ENCODE measurements around the gene PA2G4. TPM values are rescaled to one million over a fixed set of nuclear protein-coding genes. Genes with fewer than 3 reads are reported as not detected.
"Not testable (repeated sequence)": the region's sequence is repeated elsewhere in the genome, so short reads cannot be mapped to it uniquely, and the experiment has no call there.

PA2G4 gene
- total and polyA plus RNA-seq, 5 donors = 65.5 to 77.6 (median 73.3) TPM

DNA sequence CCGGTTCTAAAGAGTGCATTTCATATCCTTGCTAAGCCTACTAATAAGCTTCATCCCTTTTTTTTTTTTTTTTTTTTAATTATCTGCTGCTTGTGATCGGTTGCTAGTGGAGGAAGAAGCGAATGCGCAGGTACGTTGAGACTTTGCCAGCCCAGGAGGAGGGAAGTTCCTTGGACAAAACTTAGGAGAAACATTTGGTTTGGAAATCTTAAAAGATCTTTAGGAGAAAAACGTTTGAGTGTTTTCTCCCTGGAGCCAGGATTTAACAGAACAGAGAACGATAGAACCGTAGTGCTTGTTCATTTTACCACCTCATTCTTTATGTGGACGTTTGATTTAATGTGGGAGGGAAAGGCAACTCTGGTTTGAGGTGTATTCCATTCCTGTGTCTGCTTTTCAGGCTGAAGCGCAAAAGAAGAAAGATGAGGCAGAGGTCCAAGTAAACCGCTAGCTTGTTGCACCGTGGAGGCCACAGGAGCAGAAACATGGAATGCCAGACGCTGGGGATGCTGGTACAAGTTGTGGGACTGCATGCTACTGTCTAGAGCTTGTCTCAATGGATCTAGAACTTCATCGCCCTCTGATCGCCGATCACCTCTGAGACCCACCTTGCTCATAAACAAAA lies 12.8 kb downstream of the PA2G4 start:
- intact Hi-C loops (cut with DNase I) = loop anchor here in 1 of 4 donors (5.0 kb wide), 1 partner anchor 40 kb away; the partner anchor contains the start of gene MYL6

GRCh38 chr12:56117778-56118687 lies 13.7 kb downstream of the PA2G4 start, which contains the start of gene ZC3H10:
ZC3H10 (plus strand) TSS chr12:56118266; CDS start chr12:56120563, 2,297 bp downstream.
- under 1% methylated on average over 61 of the region's 61 CpGs for WGBS
- intact Hi-C loops (cut with DNase I) = loop anchor here in 2 of 4 donors (2.0 to 5.0 kb wide), 2 partner anchors 39 to 71 kb away; partner anchors contain the start of genes SMARCC2 (in 2 of the 2) and MYL6 (in 1 of the 2)
- ATAC-seq (peak; percentile 90), DNase-seq (peak; percentile 98 to 99 (median 98))
- Histone ChIP-seq H3K27ac (ENCODE audit: low read length) (peak within 1 kb of the TSS; percentile 99), H3K4me1 (ENCODE audit: control insufficient read depth, insufficient read depth, low read length) (peaks cover 6% of the 10 kb centered on the region), H3K9me3 (ENCODE audit: control insufficient read depth, low read length) (no peaks in the 10 kb centered on the region), H3K4me3 (ENCODE audit: low read length) (peak within 1 kb of the TSS; percentile 96), H3K27me3 (ENCODE audit: control insufficient read depth, insufficient read depth) (no peaks in the 10 kb centered on the region)

More for the DNA sequence above, 12.8 kb downstream of the PA2G4 start:
- H3K9me3 ChIP-seq (ENCODE audit: control insufficient read depth, low read length); ATAC-seq; H3K4me1 ChIP-seq (ENCODE audit: control insufficient read depth, insufficient read depth, low read length); DNase-seq; H3K27me3 ChIP-seq (ENCODE audit: control insufficient read depth, insufficient read depth): not testable (repeated sequence)
- WGBS = 2% methylated on average over 12 of the region's 16 CpGs
- Histone ChIP-seq H3K4me3 (ENCODE audit: low read length) (peak overlapping the region; percentile 96), H3K27ac (ENCODE audit: low read length) (peak overlapping the region; percentile 99)

DNA sequence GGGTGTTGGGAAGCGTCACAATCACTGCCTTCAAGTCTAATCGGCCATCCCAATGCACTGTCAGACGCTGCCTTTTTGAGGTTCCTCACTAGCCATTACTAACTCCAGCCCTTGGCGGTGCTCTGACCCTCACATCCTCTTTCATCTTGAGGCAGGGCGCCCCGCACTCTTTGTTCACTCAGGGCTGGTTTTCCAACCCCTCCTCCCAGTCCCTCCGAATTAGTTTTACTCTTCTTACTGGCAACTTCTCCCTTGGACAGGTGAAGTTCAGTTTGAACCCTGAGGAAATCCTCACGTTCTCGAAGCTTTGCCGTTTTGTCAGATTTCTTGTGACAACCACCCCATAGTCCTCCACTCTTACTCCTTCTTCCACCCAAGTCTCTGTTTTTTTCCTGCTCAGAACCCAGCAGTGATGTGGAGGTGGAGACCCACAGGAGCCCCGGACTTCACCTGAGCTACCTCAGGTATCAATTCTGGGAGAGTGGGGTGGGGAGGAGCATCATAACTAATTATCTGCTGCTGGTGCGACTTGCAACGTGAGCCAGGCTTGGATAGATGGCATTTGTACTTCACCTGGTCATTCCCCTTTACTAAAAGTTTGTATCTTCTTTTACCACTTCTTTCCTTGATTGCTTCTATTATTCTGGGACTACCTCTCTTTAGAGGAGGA lies 14.5 kb downstream of the PA2G4 start:
- Histone ChIP-seq H3K27me3 (ENCODE audit: control insufficient read depth, insufficient read depth) (no peaks in the 10 kb centered on the region), H3K9me3 (ENCODE audit: control insufficient read depth, low read length) (no peaks in the 10 kb centered on the region), H3K4me3 (ENCODE audit: low read length) (peak overlapping the region; percentile 90), H3K27ac (ENCODE audit: low read length) (peak overlapping the region; percentile 95), H3K4me1 (ENCODE audit: control insufficient read depth, insufficient read depth, low read length) (peaks cover 6% of the 10 kb centered on the region)
- DNase-seq (peak in 1 of 3 donors; percentile 59), ATAC-seq (peak; percentile 1)
- 10% methylated on average over 13 of the region's 13 CpGs for WGBS
- intact Hi-C loops (cut with DNase I) = loop anchor here in 2 of 4 donors (2.0 to 5.0 kb wide), 2 partner anchors 38 to 70 kb away; partner anchors contain the start of genes SMARCC2 (in 2 of the 2) and MYL6 (in 1 of the 2)

DNA sequence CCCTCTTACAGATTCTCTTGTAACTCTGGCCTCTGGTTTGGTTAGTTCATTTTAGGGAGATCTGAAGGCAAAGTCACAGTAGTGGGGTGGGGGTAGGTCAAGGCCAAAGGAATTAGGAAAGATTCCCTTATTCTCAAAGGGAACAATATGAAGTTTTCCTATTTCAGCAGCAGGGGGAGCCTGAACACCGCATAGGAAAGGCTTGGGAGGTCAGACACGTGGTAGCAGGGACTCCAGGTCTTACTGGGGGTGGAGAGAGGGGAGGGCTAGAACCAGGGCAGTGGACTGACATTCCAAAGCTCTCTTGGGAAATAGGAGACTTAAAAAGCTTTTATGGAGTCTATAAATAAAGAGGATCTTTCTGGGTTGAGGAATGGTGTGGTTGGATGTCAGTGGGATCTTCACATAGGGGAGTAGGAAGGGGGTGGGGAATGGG lies 15.0 kb downstream of the PA2G4 start:
- intact Hi-C loops (cut with DNase I) = loop anchor here in 2 of 4 donors (2.0 to 5.0 kb wide), 2 partner anchors 38 to 69 kb away; partner anchors contain the start of genes SMARCC2 (in 2 of the 2) and MYL6 (in 1 of the 2)
- H3K4me3 ChIP-seq (ENCODE audit: low read length) = no peak overlapping the region
- H3K27ac ChIP-seq (ENCODE audit: low read length) = peak overlapping the region; percentile 95
- peak; percentile 53 to 64 for ATAC-seq
- 0% methylated on average over 2 of the region's 2 CpGs for WGBS
- no peaks in the 10 kb centered on the region for H3K27me3 ChIP-seq (ENCODE audit: control insufficient read depth, insufficient read depth)
- DNase-seq = peak; percentile 78 to 81 (median 79)
- H3K9me3 ChIP-seq (ENCODE audit: control insufficient read depth, low read length) = no peaks in the 10 kb centered on the region
- H3K4me1 ChIP-seq (ENCODE audit: control insufficient read depth, insufficient read depth, low read length) = peaks cover 6% of the 10 kb centered on the region

DNA sequence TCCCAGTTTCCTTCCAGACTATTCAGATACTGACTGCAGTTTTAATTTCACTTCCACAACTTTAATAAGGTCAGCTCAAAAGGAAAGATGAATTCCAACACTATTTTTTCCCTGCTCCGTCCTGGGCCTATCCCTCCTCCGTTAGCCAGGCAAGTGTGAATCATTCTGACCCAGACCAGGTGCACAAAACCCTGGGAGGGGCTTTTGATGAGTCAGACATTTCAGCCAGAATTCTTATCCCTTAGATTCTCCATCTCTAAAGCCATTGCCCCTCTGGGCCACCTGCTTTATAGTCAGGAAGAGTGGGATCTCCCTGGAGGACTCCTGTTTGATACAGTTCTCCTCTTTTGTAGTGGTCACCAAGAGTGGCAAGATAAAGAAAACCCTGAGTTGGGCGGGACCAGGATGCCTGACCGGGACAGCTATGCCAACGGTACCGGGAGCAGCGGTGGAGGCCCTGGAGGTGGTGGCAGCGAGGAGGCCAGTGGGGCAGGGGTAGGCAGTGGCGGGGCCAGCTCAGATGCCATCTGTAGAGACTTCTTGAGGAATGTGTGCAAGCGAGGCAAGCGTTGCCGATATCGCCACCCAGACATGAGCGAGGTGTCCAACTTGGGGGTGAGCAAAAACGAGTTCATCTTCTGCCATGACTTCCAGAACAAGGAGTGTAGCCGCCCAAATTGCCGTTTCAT lies 15.9 kb downstream of the PA2G4 start:
- Histone ChIP-seq H3K27me3 (ENCODE audit: control insufficient read depth, insufficient read depth) (no peaks in the 10 kb centered on the region), H3K4me1 (ENCODE audit: control insufficient read depth, insufficient read depth, low read length) (peaks cover 6% of the 10 kb centered on the region), H3K4me3 (ENCODE audit: low read length) (no peak overlapping the region), H3K9me3 (ENCODE audit: control insufficient read depth, low read length) (no peaks in the 10 kb centered on the region), H3K27ac (ENCODE audit: low read length) (no peak overlapping the region)
- WGBS = 86% methylated on average over 17 of the region's 17 CpGs
- DNase-seq (peak in 2 of 3 donors; percentile 60 to 62), ATAC-seq (no peak)
- intact Hi-C loops (cut with DNase I) = loop anchor here in 3 of 4 donors (5.0 to 10.0 kb wide), 3 partner anchors 42 to 67 kb away; partner anchors contain the start of gene SMARCC2 (in 2 of the 3)

GRCh38 chr12:56121204-56121870 lies 17.0 kb downstream of the PA2G4 start:
- DNase-seq (no peak), ATAC-seq (no peak)
- H3K27me3 ChIP-seq (ENCODE audit: control insufficient read depth, insufficient read depth) = no peaks in the 10 kb centered on the region
- 87% methylated on average over 11 of the region's 11 CpGs for WGBS
- H3K4me1 ChIP-seq (ENCODE audit: control insufficient read depth, insufficient read depth, low read length) = peaks cover 4% of the 10 kb centered on the region
- no peak overlapping the region for H3K4me3 ChIP-seq (ENCODE audit: low read length)
- intact Hi-C loops (cut with DNase I) = loop anchor here in 3 of 4 donors (5.0 to 10.0 kb wide), 3 partner anchors 41 to 66 kb away; partner anchors contain the start of gene SMARCC2 (in 2 of the 3)
- H3K27ac ChIP-seq (ENCODE audit: low read length) = no peak overlapping the region
- H3K9me3 ChIP-seq (ENCODE audit: control insufficient read depth, low read length) = no peaks in the 10 kb centered on the region

GRCh38 chr12:56122637-56123036 lies 18.3 kb downstream of the PA2G4 start:
- DNase-seq (no peak), ATAC-seq (no peak)
- 77% methylated on average over 2 of the region's 2 CpGs for WGBS
- Histone ChIP-seq H3K27me3 (ENCODE audit: control insufficient read depth, insufficient read depth) (no peaks in the 10 kb centered on the region), H3K27ac (ENCODE audit: low read length) (no peak overlapping the region), H3K4me1 (ENCODE audit: control insufficient read depth, insufficient read depth, low read length) (peaks cover 4% of the 10 kb centered on the region), H3K4me3 (ENCODE audit: low read length) (no peak overlapping the region), H3K9me3 (ENCODE audit: control insufficient read depth, low read length) (no peaks in the 10 kb centered on the region)
- intact Hi-C loops (cut with DNase I) = loop anchor here in 3 of 4 donors (5.0 to 10.0 kb wide), 3 partner anchors 40 to 65 kb away; partner anchors contain the start of gene SMARCC2 (in 2 of the 3)

GRCh38 chr12:56124133-56124532 lies 19.8 kb downstream of the PA2G4 start:
- no peak overlapping the region for H3K27ac ChIP-seq (ENCODE audit: low read length)
- H3K4me3 ChIP-seq (ENCODE audit: low read length) = no peak overlapping the region
- 85% methylated on average over 4 of the region's 4 CpGs for WGBS
- H3K27me3 ChIP-seq (ENCODE audit: control insufficient read depth, insufficient read depth) = no peaks in the 10 kb centered on the region
- intact Hi-C loops (cut with DNase I) = loop anchor here in 3 of 4 donors (5.0 to 10.0 kb wide), 3 partner anchors 38 to 63 kb away; partner anchors contain the start of gene SMARCC2 (in 2 of the 3)
- ATAC-seq = no peak
- no peak for DNase-seq
- no peaks in the 10 kb centered on the region for H3K9me3 ChIP-seq (ENCODE audit: control insufficient read depth, low read length)
- H3K4me1 ChIP-seq (ENCODE audit: control insufficient read depth, insufficient read depth, low read length) = no peaks in the 10 kb centered on the region

DNA sequence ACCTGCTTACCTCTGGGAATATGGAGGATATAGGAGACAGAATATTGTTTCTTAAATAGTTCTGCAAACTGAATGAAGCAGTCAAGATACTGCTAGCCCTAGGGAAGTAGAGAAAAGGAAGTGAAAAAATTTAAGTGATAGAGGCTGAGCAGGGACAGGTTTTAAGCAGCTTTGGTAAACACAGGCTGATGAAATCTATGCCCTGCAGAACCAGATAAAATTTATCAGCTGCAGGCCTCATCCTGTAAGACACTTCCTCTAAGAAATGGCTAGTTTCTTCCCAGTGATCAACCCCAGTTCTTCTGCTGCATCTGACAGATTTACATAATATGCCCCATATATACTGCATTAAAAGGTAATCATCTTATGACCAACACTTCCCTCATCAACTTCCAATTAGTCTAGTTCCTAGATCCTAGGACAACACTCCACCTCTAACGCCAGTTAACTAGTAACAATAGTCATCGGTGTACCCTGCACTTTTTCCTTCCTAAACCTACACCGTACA lies 22.4 kb downstream of the PA2G4 start:
- Histone ChIP-seq H3K9me3 (ENCODE audit: control insufficient read depth, low read length) (no peaks in the 10 kb centered on the region), H3K4me3 (ENCODE audit: low read length) (peak overlapping the region; percentile 43), H3K27me3 (ENCODE audit: control insufficient read depth, insufficient read depth) (no peaks in the 10 kb centered on the region), H3K27ac (ENCODE audit: low read length) (peak overlapping the region; percentile 34), H3K4me1 (ENCODE audit: control insufficient read depth, insufficient read depth, low read length) (no peaks in the 10 kb centered on the region)
- intact Hi-C loops (cut with DNase I) = loop anchor here in 2 of 4 donors (5.0 to 10.0 kb wide), 2 partner anchors 58 to 336 kb away; partner anchors contain the start of gene SMARCC2 (in 1 of the 2)
- DNase-seq = no peak
- no peak for ATAC-seq
- 44% methylated on average over 3 of the region's 3 CpGs for WGBS

All from right cardiac atrium (tissue), 5 donors.